HepG2 (cell line): ENCODE data around the gene GAL3ST1. TPM values are rescaled to one million over a fixed set of nuclear protein-coding genes. Genes with fewer than 3 reads are reported as not detected.
A peak's percentile ranks its signal among the peaks of the same experiment; 100 is the strongest.

Experiments
- ATAC-seq: fragments of 200-7000 bp; cut with Tn5 transposase; 3 replicates; pipeline ENCODE4 v1.9.1; 2020; ENCODE audit warnings: mild to moderate bottlenecking, moderate library complexity
- BruUV-seq: library from RNA; stranded (reverse); fragments of 400-500 nt; replicated peaks from 2 replicates; lab custom pipeline; 2021; lab: Mats Ljungman, UMichigan
- CTCF ChIA-PET: fragments of 300-600 bp; formaldehyde crosslinking; extraction: SDS; loops from one replicate; lab custom pipeline; 2021; ENCODE audit warnings: low total read pairs, inconsistent platforms, low intra/inter-chr PET ratio; lab: Yijun Ruan, JAX
- POLR2A ChIA-PET: fragments of 350-600 bp; sonication (Branson Sonifier 250); formaldehyde crosslinking; loops from one replicate; lab custom pipeline; 2020; ENCODE audit warnings: antibody characterized with exemption, inconsistent platforms; lab: Yijun Ruan, JAX
- DNase-seq: peaks from one replicate; pipeline ENCODE4 v3.0.0-alpha.2; 2015; ENCODE audit warnings: low spot score
- FAIRE-seq: peaks from 3 replicates; lab custom pipeline; 2011; peaks lifted over from hg19 to GRCh38; lab: Jason Lieb, UNC
- H2AFZ ChIP-seq: one replicate; pipeline ENCODE4 v1.6.1; 2011; ENCODE audit warnings: low read length, inconsistent platforms
- H3K27ac ChIP-seq: fragments of 300-600 bp; 3 replicates; pipeline ENCODE4 v1.8.0; 2011; ENCODE audit warnings: mixed run types, mild to moderate bottlenecking, mixed read lengths, low read length, inconsistent platforms; ENCODE audit not compliant: insufficient read depth; ENCODE audit errors: extremely low read length
- H3K27me3 ChIP-seq, 2 experiments: fragments of 200-600 bp in 1 of 2; 2 replicates in 1 of 2; 3 replicates in 1 of 2; pipeline versions ENCODE4 v1.6.0 to v1.8.0; 2011; ENCODE audit warnings: low read length in 2 of 2, mild to moderate bottlenecking in 2 of 2, moderate library complexity in 2 of 2, inconsistent platforms in 1 of 2; ENCODE audit not compliant: insufficient read depth in 2 of 2, control insufficient read depth in 1 of 2
- H3K36me3 ChIP-seq, 2 experiments: fragments of 200-600 bp in 1 of 2; replicated peaks in 1 of 2; 2 replicates in 1 of 2; 3 replicates in 1 of 2; pipeline versions ENCODE4 v1.5.1 to v1.8.0; 2011; ENCODE audit warnings: low read length in 2 of 2, inconsistent platforms in 1 of 2; ENCODE audit not compliant: insufficient read depth in 2 of 2, control insufficient read depth in 1 of 2
- H3K4me1 ChIP-seq: 2 replicates; pipeline ENCODE4 v1.5.1; 2012; ENCODE audit warnings: low read length, inconsistent platforms; ENCODE audit not compliant: insufficient read depth
- H3K4me2 ChIP-seq: 2 replicates; pipeline ENCODE4 v1.6.0; 2011; ENCODE audit warnings: low read depth, low read length, inconsistent platforms
- H3K4me3 ChIP-seq, 3 experiments: fragments of 200-600 bp in 1 of 3; sonication (generic), shearing (Covaris generic) in 1 of 3; replicated peaks in 1 of 3; 2 replicates each; pipeline ENCODE4 v1.5.1; 2011 to 2016; ENCODE audit warnings: low read length in 3 of 3, inconsistent platforms in 2 of 3, low read depth in 2 of 3, mild to moderate bottlenecking in 2 of 3, control low read depth in 1 of 3, mixed read lengths in 1 of 3; ENCODE audit not compliant: insufficient read depth in 1 of 3
- H3K79me2 ChIP-seq: one replicate; pipeline ENCODE4 v1.6.1; 2011; ENCODE audit warnings: low read length, inconsistent platforms; ENCODE audit not compliant: insufficient read depth
- H3K9ac ChIP-seq: 2 replicates; pipeline ENCODE4 v1.6.0; 2011; ENCODE audit warnings: mild to moderate bottlenecking, low read depth, low read length, inconsistent platforms; ENCODE audit not compliant: insufficient read depth
- H3K9me3 ChIP-seq: 2 replicates; pipeline ENCODE4 v1.5.1; 2012; ENCODE audit warnings: mild to moderate bottlenecking, low read length
- H4K20me1 ChIP-seq: 2 replicates; pipeline ENCODE4 v1.6.0; 2011; ENCODE audit warnings: inconsistent platforms, mild to moderate bottlenecking, low read length, moderate library complexity; ENCODE audit not compliant: insufficient read depth
- AGO2 ChIP-seq: fragments of 200-400 bp; formaldehyde crosslinking; optimal IDR thresholded peaks from 2 replicates; pipeline ENCODE3; 2017; ENCODE audit warnings: mild to moderate bottlenecking, low read depth, low read length, moderate library complexity
- BCL6 ChIP-seq: IDR thresholded peaks from 2 replicates; pipeline ENCODE4 v1.6.1; 2016; ENCODE audit warnings: missing genetic modification reagents, missing compliant biosample characterization
- FLYWCH1 ChIP-seq: sonication (generic); formaldehyde crosslinking; IDR thresholded peaks from 2 replicates; pipeline ENCODE4 v1.8.1; 2023; ENCODE audit warnings: mild to moderate bottlenecking, missing genetic modification reagents
- FOSL1 ChIP-seq: sonication (generic); formaldehyde crosslinking; IDR thresholded peaks from 2 replicates; pipeline ENCODE4 v1.9.0; 2021; ENCODE audit warnings: missing genetic modification reagents, borderline replicate concordance
- MBD4 ChIP-seq: IDR thresholded peaks from 2 replicates; pipeline ENCODE4 v1.6.1; 2012; ENCODE audit warnings: low read length, inconsistent platforms, borderline replicate concordance
- RELA ChIP-seq: sonication (generic); formaldehyde crosslinking; IDR thresholded peaks from 2 replicates; pipeline ENCODE4 v1.4.0; 2020; ENCODE audit warnings: missing genetic modification reagents
- ZMYM3 ChIP-seq: sonication (generic); formaldehyde crosslinking; IDR thresholded peaks from 2 replicates; pipeline ENCODE4 v1.5.1; 2020; ENCODE audit warnings: mild to moderate bottlenecking, missing genetic modification reagents
- ZNF234 ChIP-seq: sonication (generic); formaldehyde crosslinking; conservative IDR thresholded peaks from 2 replicates; pipeline ENCODE4 v1.5.1; 2020; ENCODE audit warnings: mild to moderate bottlenecking, missing genetic modification reagents
- ZNF337 ChIP-seq: sonication (generic); formaldehyde crosslinking; IDR thresholded peaks from 2 replicates; pipeline ENCODE4 v1.5.1; 2020; ENCODE audit warnings: missing genetic modification reagents, low read depth, mild to moderate bottlenecking, borderline replicate concordance
- ZNF430 ChIP-seq: sonication (generic); formaldehyde crosslinking; IDR thresholded peaks from 2 replicates; pipeline ENCODE4 v1.9.0; 2021; ENCODE audit warnings: mild to moderate bottlenecking, missing genetic modification reagents
- WGBS: methylation state at CpG from one replicate; pipeline ENCODE4 v1.1.6; 2017; ENCODE audit warnings: low lambda C conversion rate; 5-methylcytosine and 5-hydroxymethylcytosine counted together
- in situ Hi-C: cut with HindIII; loops from 2 replicates; pipeline ENCODE4 v1.10.0; 2017; ENCODE audit warnings: low pct_unique_long_range_greater_than_20kb; ENCODE audit not compliant: extremely low pct_ligation_motif_present
- intact Hi-C: fragments of 100-400 bp; cut with micrococcal nuclease; formaldehyde crosslinking; loops from one replicate; pipeline ENCODE4 v1.10.0; 2022; ENCODE audit not compliant: unreplicated experiment
- polyA plus RNA-seq, 8 experiments: library from polyadenylated mRNA; depleted of rRNA in 3 of 8; stranded (reverse) in 7 of 8; unstranded in 1 of 8; fragments of >200 nt; fragmentation: Illumina TruSeq in 4 of 8; extraction: Trizol in 4 of 8; gene quantifications; 2 replicates each; pipeline versions ENCODE4 v1.2.1 to v1.2.3, GENCODE V29; 2011 to 2016; ENCODE audit warnings: low read depth in 4 of 8, missing spikeins in 1 of 8, mixed read lengths in 1 of 8; ENCODE audit not compliant: insufficient read depth in 1 of 8
- total RNA-seq, 5 experiments: library from RNA; depleted of rRNA; stranded (reverse); fragments of >200 nt; fragmentation: Illumina TruSeq; extraction: Trizol; gene quantifications; 2 replicates each; pipeline ENCODE4 v1.2.3, GENCODE V29; 2016; ENCODE audit warnings: low read depth in 1 of 5
- TF ChIP-seq, protein P1 (sequence below): sonication (generic); formaldehyde crosslinking; IDR thresholded peaks from 2 replicates; pipeline ENCODE4 v1.5.0; 2020; ENCODE audit warnings: mild to moderate bottlenecking, missing genetic modification reagents, moderate library complexity
- TF ChIP-seq, protein P2 (sequence below): sonication (generic); formaldehyde crosslinking; IDR thresholded peaks from 2 replicates; pipeline ENCODE4 v1.4.0; 2020; ENCODE audit warnings: missing genetic modification reagents
- TF ChIP-seq, protein P3 (sequence below): sonication (generic); formaldehyde crosslinking; IDR thresholded peaks from 2 replicates; pipeline ENCODE4 v1.4.0; 2020; ENCODE audit warnings: mild to moderate bottlenecking, missing genetic modification reagents, borderline replicate concordance
- TF ChIP-seq, protein P4 (sequence below): fragments of 450-650 bp; IDR thresholded peaks from 2 replicates; pipeline ENCODE4 v1.6.1; 2016
- TF ChIP-seq, protein P5 (sequence below): IDR thresholded peaks from 2 replicates; pipeline ENCODE4 v1.6.1; 2018; ENCODE audit warnings: missing genetic modification reagents, mild to moderate bottlenecking, missing compliant biosample characterization

Gene GAL3ST1
- total and polyA plus RNA-seq, 2 of the 13 experiments (the other 11 are each of a cell fraction or from before 2014, with no cell fraction given): 4.4 to 14.7 TPM

DNA sequence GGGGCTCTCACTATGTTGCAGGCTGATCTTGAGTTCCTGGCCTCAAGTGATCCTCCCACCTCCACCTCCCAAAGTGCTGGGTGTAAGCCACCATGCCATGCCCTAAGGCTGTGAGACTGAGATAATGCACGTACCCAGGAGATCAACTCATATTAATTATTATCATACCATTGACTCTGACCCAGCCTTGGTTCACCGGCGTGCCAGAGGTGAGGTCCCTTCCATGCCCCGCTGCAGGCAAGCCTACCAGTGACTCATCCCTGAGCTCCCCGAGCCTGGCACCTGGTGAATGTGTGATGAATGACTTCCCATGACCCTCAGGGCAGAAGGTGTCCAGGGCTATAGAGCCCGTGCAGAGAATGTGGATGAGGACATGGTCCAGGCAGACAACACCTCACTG is 12.1 kb downstream of the GAL3ST1 start (continued):
- TF ChIP-seq, protein P1, sequence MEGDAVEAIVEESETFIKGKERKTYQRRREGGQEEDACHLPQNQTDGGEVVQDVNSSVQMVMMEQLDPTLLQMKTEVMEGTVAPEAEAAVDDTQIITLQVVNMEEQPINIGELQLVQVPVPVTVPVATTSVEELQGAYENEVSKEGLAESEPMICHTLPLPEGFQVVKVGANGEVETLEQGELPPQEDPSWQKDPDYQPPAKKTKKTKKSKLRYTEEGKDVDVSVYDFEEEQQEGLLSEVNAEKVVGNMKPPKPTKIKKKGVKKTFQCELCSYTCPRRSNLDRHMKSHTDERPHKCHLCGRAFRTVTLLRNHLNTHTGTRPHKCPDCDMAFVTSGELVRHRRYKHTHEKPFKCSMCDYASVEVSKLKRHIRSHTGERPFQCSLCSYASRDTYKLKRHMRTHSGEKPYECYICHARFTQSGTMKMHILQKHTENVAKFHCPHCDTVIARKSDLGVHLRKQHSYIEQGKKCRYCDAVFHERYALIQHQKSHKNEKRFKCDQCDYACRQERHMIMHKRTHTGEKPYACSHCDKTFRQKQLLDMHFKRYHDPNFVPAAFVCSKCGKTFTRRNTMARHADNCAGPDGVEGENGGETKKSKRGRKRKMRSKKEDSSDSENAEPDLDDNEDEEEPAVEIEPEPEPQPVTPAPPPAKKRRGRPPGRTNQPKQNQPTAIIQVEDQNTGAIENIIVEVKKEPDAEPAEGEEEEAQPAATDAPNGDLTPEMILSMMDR: no peak

DNA sequence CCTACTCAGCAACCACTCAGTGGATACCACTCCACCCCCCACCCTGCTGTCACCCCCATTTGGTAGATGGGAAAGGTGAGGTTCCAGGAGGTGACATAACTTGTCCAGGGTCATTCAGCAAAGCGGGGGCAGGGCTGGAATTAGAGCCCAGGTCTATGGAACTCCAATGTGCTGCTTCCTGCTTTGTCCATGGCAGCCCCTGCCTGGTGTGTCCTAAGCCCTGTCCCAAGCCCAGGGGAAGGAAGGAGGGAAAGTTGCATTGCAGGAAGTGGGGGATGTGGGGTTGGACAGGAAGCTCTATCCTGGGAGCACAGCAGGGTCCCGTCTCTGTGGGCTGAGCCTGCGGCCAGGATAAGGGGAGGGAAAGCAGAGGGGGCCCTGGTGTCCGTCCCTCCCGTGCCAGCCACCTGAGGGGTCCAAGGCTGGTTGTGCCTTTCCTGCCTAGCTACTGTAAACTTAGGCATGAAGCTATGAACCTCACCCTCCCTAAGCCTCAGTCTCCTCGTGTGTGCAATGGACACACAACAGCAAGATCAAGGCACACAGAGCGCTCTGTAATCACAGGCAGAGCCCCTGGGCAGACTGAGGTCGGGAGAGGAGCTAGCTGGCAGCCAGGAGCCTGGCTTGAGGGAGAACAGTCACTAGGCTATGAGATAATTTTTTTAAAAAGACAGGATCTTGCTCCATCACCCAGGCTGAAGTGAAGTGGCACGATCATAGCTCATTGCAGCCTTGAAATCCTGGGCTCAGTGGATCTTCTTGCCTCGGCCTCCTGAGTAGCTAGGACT is 12.9 kb downstream of the GAL3ST1 start:
- ATAC-seq: no peak
- TF ChIP-seq, protein P2, sequence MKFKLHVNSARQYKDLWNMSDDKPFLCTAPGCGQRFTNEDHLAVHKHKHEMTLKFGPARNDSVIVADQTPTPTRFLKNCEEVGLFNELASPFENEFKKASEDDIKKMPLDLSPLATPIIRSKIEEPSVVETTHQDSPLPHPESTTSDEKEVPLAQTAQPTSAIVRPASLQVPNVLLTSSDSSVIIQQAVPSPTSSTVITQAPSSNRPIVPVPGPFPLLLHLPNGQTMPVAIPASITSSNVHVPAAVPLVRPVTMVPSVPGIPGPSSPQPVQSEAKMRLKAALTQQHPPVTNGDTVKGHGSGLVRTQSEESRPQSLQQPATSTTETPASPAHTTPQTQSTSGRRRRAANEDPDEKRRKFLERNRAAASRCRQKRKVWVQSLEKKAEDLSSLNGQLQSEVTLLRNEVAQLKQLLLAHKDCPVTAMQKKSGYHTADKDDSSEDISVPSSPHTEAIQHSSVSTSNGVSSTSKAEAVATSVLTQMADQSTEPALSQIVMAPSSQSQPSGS (CRISPR knock-in tag): no peak
- no peak for TF ChIP-seq FLYWCH1 (CRISPR knock-in tag)
- no peak for TF ChIP-seq ZNF337 (CRISPR knock-in tag)
- TF ChIP-seq ZMYM3: peak; percentile 52; the same call in 1 of the 2 replicates
- TF ChIP-seq, protein P3, sequence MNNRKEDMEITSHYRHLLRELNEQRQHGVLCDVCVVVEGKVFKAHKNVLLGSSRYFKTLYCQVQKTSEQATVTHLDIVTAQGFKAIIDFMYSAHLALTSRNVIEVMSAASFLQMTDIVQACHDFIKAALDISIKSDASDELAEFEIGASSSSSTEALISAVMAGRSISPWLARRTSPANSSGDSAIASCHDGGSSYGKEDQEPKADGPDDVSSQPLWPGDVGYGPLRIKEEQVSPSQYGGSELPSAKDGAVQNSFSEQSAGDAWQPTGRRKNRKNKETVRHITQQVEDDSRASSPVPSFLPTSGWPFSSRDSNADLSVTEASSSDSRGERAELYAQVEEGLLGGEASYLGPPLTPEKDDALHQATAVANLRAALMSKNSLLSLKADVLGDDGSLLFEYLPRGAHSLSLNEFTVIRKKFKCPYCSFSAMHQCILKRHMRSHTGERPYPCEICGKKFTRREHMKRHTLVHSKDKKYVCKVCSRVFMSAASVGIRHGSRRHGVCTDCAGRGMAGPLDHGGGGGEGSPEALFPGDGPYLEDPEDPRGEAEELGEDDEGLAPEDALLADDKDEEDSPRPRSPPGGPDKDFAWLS: no peak
- TF ChIP-seq MBD4: no peak
- TF ChIP-seq ZNF430 (CRISPR knock-in tag): no peak
- TF ChIP-seq FOSL1: no peak
- TF ChIP-seq RELA: no peak
- TF ChIP-seq, protein P4, sequence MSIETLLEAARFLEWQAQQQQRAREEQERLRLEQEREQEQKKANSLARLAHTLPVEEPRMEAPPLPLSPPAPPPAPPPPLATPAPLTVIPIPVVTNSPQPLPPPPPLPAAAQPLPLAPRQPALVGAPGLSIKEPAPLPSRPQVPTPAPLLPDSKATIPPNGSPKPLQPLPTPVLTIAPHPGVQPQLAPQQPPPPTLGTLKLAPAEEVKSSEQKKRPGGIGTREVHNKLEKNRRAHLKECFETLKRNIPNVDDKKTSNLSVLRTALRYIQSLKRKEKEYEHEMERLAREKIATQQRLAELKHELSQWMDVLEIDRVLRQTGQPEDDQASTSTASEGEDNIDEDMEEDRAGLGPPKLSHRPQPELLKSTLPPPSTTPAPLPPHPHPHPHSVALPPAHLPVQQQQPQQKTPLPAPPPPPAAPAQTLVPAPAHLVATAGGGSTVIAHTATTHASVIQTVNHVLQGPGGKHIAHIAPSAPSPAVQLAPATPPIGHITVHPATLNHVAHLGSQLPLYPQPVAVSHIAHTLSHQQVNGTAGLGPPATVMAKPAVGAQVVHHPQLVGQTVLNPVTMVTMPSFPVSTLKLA: no peak
- TF ChIP-seq BCL6 (CRISPR knock-in tag): no peak
- TF ChIP-seq AGO2: no peak
- TF ChIP-seq, protein P5, sequence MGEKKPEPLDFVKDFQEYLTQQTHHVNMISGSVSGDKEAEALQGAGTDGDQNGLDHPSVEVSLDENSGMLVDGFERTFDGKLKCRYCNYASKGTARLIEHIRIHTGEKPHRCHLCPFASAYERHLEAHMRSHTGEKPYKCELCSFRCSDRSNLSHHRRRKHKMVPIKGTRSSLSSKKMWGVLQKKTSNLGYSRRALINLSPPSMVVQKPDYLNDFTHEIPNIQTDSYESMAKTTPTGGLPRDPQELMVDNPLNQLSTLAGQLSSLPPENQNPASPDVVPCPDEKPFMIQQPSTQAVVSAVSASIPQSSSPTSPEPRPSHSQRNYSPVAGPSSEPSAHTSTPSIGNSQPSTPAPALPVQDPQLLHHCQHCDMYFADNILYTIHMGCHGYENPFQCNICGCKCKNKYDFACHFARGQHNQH (CRISPR knock-in tag): no peak
- TF ChIP-seq ZNF234 (CRISPR knock-in tag): no peak

More for the DNA sequence above, 12.9 kb downstream of the GAL3ST1 start:
- Histone ChIP-seq H2AFZ (no peak overlapping the region), H3K36me3 (no peaks in the 10 kb centered on the region), H3K27me3 (no peaks in the 10 kb centered on the region), H4K20me1 (no peaks in the 10 kb centered on the region), H3K4me2 (no peak overlapping the region), H3K4me1 (peaks cover 50% of the 10 kb centered on the region), H3K27ac (no peak overlapping the region), H3K79me2 (no peaks in the 10 kb centered on the region), H3K9ac (no peak overlapping the region), H3K4me3 (no peak overlapping the region), H3K9me3 (no peaks in the 10 kb centered on the region)
- ChIA-PET POLR2A (no interaction called here), CTCF (no interaction called here)
- no TSS peak for BruUV-seq
- in situ Hi-C loops (no loop called here), intact Hi-C loops (no loop called here)
- 75% methylated on average over 5 of the region's 10 CpGs for WGBS
- DNase-seq (no peak), FAIRE-seq (no peak)
